HG02970 (cell line): ENCODE measurements around the gene PPP3CA.
"Not testable (repeated sequence)": the region's sequence is repeated elsewhere in the genome, so short reads cannot be mapped to it uniquely, and the experiment has no call there.

Experiments used
- ATAC-seq: cut with Tn5 transposase; IDR thresholded peaks from one replicate; pipeline ENCODE4 v1.9.1; 2021; ENCODE audit warnings: mild to moderate bottlenecking, moderate library complexity, moderate number of reproducible peaks; ENCODE audit not compliant: unreplicated experiment, low FRiP score

Gene PPP3CA

GRCh38 chr4:101183666-101184373 lies 163.5 kb downstream of the PPP3CA start:
- no peak for ATAC-seq

GRCh38 chr4:101183221-101183620 lies 164.1 kb downstream of the PPP3CA start:
- no peak for ATAC-seq

DNA sequence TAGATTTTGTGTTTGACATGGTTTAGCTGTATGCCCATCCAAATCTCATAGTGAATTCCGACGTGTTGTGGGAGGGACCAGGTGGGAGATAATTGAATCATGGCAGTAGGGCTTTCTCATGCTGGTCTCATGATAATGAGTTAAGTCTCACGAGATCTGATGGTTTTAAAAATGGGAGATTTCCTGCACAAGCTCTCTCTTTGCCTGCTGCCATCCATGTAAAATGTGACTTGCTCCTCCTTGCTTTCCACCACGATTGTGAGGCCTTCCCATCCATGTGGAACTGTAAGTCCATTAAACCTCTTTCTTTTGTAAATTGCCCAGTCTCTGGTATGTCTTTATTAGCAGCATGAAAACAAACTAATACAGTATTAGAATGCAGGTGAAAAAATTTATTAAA lies 164.6 kb downstream of the PPP3CA start:
- not testable (repeated sequence) for ATAC-seq

DNA sequence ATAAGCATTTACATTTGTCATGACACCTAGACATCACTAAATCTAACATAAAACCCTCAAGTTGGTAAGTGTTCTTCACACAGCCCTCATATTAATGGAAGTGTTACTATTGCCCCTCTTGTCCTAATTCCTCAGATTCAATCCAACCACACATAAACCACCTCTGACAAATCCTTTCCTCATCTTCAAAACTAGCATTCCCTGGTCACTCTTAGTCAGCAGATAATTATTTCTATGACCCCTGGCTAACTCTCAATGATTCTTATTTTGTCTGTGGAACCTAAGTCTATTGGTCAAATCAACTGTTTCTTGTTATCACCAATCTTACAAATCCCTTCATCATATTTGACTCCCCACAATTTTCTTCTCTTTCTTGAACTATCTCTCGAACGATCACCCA lies 168.6 kb downstream of the PPP3CA start:
- no peak for ATAC-seq

DNA sequence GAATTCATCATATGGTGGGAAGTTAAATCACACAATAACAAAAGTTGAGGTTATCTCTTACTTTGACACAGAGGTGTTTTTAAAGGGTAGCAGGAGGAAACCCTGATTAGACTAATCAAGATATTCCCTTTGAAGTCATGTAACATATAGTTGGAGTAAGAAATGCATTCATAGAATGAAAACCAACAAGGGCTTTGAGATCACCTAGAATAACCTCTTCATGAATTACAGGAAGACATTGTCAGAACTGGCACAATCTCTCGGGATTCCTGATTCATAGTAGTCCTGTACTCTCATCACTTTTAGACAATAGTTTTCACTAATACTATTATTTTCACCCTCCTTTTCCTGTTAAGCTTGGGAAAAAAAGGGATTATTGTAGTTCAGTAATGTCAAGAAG lies 170.2 kb downstream of the PPP3CA start:
- no peak for ATAC-seq

DNA sequence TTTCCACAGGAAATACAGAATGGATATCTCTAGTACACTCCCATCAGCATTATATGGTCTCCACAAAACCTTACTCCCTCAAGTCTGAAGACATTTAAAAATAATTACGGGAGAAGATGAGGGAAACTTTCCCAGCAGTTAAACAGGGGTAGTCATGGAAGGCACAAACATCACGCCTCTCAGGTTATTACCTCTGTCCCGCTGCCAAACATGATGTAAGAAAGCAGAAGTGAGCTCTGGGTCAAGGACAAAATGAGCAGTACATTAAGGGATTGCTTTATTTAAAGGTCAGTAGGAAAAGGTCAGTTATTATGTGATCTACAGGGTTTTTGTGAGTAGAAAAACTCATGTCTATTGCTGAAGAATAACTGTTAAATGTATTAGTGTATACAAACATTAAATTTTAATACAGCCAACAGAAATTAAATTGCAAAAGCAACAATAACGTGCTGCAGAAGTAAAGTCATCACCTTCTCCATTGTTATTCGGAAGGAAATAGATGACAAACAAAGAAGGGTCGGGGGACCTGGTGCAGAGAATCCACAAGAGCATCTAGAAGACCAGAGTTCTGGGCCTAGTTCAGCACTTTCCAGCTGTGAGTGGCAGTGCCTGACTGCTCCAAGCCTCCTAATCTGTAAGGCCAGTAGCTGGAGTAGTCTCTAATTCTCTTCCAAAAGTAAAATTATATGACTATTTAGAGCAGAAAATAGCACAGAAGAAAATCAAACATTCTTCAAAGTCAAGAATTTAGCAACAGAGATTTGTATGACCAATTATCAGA lies 171.2 kb downstream of the PPP3CA start:
- no peak for ATAC-seq

DNA sequence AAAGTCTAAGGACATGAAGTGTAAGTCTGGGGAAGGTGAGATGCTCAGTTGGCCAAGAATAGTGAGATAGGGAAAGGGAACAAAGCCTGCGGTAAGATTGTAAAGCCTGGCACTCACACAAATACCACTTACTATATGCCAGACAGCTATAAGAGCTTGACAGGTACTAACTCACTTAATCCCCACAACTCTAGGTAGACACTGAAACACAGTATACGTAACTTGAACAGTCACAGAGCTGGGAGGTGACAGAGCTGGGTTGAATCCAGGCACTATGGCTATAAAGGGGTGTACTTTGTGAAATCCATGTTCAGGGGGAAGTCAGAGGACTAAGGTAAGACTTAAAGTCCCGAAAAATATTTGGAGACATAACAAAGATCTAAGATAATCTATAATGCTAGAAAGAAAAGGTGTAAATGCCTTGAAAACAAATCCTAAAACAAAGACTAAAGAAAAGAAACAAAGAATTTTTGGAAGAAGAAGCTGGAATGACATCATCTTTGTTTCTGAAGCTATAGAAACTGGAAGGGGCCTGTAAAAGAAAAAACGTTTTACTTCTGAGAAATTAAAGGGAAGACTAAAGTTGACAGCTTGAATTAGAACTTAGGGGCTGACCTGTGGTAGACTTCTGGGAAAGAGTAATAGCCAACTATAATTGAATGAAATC lies 172.5 kb downstream of the PPP3CA start:
- ATAC-seq: no peak

GRCh38 chr4:101172369-101172768 lies 175.0 kb downstream of the PPP3CA start:
- ATAC-seq: no peak

DNA sequence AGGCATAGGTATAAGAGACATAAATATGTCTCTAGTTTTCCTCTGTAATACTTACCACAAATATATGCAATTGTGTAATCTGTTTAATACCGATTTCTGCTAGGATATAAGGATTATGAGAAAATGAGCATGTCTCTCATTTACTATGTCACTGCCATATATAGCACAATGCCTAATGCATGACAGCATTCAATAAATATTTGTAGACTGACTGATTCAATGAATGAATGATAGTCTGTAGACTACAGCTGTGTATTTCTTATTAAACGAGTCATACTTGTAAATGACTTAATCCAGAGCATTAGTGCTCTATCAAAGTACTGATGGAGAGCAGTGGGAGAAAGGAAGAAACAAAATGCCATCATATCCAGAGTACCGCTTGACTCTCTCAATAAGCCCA lies 175.6 kb downstream of the PPP3CA start:
- ATAC-seq: no peak

DNA sequence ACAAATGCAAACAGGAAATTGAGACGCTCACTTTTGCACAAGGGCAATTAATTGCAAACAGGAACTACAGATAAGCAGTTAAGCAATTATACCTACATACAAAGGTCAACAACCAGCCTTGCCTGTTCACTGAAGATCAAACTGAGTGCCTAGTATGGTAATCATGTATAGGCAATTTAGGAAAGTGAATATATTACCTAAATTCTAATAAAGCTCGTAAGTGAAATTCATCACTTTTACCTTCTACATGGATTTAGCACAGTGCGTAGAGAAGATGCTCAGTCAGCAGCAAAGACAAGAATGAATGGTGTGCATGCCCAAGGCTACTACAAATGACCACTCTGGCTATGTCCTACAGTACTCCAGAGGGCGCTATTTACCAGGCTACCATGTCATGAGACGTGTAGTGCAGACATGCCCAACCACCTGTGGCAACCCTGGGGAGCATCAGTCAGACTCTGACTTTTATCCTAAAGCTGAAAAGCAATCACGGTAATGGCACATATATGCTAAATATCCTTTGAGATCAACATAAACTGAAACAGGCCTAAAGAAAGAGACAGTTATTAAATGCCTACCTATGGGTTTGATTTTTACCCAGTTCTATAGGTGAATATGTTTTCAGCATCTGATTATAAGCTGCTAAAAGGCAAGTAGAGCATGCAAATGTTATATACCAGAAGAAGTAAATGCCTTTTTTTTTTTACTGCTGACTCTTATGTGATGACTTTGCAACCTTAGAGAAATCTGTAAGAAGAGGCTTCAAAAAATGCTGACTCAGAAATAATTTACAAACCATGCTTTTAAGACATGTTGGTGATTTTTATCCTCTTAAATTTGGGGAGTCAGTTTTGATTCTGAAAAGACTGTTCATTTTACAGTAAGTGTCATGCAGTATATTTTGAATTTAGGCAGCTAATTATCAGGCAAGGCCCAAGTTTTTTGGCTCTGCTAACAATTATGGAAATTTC lies 178.0 kb downstream of the PPP3CA start:
- peak; percentile 76 for ATAC-seq

DNA sequence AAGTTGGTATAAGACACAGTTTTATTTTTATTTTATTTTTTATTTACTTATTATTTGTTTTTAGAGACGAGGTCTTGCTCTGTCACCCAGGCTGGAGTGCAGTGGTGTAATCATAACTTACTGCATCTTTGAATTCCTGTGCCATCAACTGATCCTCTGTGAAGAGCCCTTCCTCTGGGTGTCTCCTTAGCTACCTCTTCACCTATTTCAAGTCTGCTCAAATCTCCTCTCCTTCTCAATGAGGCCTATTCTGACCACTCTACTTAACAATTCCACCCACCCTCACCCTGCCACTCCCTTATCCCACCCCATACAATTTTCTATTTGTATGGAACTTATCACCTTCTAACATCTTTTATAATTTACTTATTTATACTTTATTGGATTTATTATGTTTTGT lies 183.4 kb downstream of the PPP3CA start:
- no peak for ATAC-seq

DNA sequence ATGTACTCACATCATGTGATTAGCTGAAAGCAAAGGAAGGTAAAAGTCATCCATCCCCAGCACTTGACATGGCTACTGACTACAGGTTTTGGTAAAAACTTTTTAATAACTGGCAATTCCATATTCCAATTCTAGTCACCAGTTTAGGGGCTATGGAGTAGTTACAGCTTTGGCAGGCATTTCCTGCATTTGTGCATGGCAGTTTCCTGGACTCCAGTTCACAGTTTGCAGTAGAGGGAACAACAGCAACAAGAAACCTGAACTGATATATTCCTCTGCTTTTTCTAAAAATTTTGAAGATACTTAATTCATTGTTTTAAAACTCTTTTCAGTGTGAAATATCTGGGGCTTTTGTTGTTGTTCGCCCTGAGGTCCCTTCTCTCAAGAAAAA lies 184.3 kb downstream of the PPP3CA start:
- ATAC-seq: no peak

GRCh38 chr4:101160792-101161592 lies 186.3 kb downstream of the PPP3CA start:
- no peak for ATAC-seq

DNA sequence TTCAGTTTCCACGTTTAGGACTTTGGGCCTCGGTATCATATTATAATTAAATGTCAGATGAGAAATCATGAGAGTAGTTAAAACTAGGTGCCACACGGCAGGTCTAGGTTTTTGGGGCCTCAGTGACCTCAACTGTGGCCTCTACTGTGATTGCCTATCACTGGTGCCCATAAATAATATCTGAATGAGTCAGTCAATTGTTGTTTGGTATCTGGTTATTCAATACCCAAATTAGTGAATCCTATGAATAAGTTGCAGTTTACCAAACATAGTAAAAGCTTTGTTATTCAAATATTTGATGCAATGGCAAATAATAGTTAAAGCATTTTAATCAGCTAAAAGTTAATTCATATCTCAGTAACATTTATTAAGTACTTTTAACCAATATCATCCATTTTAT lies 188.8 kb downstream of the PPP3CA start:
- ATAC-seq: no peak

DNA sequence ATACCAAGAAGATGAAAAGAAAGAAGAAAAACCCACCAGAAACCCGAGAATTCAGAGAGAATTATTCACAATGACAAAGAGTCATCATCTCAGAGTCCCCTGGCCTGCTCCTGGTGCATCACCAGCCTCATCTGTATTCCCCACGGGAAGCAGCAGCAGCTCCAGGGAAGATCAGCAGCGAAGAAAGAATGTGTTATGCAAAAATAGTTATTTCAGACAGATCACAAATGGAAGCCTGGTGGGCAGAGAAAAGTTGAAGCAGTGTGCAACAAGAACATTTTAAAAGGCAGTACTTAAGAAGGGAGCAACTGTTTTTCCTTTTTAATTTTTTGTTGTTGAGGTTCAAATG lies 189.2 kb downstream of the PPP3CA start:
- no peak for ATAC-seq

GRCh38 chr4:101157415-101158133 lies 189.8 kb downstream of the PPP3CA start:
- no peak for ATAC-seq

DNA sequence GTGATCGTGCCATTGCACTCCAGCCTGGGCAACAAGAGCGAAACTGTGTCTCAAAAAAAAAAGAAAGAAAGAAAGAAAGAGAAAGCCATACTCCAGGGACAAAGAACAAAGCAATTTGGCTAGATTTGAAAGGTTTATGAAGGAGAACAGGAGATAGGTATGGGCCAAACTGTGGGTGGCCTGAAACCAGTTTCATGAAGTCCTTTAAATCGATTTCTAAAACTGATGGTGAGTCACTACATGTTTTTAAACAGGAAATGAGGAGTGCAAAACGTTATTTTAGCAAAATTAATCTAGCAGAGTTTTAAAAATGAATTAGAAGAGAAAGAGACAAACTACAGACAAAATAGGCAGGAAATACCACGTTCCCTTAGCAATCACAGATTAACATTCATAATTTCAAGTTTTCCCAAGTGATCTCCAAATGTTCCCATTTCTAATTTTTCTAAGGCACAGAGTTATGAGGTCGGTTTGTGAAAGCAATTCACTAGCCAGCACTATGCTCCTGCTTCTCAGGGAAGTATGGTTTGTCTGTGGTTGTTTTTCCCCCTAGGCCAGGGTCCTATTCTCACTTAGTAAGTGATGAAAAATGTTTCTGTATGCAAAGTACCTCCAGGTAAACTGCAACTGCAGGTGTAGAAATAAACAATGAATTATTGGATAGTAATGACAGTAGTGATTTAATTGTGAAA lies 190.6 kb downstream of the PPP3CA start:
- no peak for ATAC-seq

GRCh38 chr4:101155945-101156344 lies 191.4 kb downstream of the PPP3CA start:
- ATAC-seq: no peak
